Measurements from ENCODE around the gene MOK. TPM values are rescaled to one million over a fixed set of nuclear protein-coding genes. Genes with fewer than 3 reads are reported as not detected.
"Not testable (repeated sequence)": the region's sequence is repeated elsewhere in the genome, so short reads cannot be mapped to it uniquely, and the experiment has no call there.

The MOK gene
- total RNA-seq, 1 donor from 2014 or later: 1.2 TPM

DNA sequence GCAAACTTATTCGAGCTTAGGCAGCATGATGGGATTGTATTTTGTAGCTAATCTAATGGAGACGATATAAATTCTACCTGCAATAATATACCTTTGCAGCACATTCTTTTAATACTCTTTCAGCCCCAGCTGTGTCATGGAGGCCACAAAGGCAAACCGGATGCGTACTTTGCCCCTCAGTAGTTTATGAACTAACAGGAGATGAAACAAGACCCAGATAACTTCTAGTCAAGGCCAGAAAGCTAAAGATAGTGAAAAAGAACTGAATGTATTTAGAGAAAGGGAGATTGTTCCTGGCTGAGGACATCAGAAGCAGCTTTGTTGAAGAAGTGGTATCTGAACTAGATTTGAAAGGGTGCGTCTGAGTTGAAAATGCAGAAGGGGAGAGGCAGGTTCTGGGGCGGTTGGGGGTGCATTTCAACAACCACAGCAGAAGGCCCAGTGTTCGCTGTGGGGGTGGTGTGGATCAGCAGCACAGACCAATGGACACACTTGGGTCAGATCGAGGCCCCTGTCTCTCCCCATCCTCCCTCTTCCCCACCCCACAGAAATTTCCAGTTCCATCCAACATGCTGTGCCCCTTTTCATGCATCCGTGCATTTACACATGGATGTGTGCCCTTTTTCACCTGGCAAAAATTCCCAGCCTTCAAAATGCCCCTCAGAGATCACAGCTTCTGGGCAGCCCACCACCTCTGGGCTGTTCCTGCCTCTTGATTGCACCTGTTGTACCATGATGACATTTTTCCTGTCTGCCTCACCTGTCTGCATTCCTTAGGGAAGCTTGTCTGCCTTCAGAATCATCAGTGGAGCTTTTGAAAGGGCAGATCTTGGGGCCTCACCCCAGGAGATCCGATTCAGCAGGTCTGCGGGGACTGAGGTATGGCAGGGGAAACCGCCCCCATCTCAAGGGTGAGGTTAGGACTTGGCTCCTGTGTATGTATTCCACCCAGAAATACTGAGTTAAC, 16.8 kb upstream of the MOK start:
- DNase-seq (ENCODE audit: low read depth in 2 of 2): no peak

DNA sequence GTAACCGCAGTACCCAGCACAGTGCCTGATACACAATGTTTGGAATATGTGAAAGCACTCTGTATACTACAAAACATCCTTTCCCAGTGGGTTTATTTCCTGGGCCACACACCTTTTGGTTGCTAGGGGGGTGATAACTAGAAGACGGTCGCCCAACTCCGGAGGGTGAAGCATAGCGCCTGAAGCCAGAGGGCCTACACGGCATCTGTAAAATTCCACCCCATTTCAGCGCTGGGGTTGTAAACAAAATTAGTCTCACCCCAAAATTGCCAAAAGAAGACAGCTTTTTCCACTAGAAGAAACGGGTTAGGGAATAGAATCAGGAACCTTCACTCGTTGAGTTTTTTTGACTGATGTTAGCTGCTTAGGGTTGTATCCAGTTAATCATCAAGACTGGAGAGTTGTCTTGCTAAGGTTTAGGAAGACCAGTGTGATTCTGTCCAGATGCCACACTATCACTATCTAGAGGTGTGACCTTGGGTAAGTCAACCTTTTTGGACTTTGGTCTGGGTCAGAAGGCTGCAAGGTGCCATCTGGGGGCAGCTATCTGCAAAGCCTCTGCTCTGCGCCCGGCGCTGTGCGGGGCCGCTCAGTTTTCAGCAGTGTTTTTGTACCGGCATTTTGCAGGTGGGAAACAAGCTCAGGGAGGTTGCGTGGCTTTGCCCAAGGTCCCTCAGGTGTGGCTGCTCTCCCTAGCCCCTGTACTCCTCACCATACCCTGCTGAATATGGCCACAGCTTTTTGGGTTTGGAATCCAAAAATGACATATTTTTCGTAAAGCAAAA, 15.9 kb upstream of the MOK start:
- DNase-seq (ENCODE audit: low read depth in 2 of 2): no peak

DNA sequence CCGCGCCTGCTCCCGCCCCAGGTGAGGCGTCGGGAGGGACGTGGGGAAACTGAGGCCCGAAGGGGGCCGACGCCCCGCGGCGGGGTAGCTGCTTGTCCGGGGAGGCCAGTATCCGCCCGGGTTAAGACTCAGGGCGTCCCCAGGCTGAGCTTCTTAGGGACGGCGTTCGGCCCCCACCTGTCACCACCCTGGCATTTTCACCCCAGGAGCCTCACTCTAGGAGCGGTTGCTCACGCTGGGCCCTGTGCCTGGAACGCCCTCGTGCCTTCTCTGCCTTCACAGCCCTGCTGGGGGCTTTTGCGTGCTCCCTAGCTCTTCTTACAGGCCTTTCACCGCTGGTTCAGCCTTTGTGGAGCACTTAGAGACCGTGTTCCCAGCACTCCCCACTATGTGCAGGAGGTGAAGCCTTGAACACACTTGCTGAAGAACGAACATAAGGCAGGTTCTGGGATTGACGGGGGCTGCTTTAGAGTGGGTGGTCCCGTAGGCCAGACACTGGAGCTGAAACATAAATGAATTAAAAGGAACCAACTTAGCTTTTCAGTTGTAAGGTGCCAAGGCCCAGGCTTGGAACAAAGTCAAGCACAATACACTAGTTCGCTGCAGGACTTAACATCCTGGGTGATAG, 15.2 kb upstream of the MOK start:
- DNase-seq (ENCODE audit: low read depth in 2 of 2): peak in 1 of 2 donors; percentile 52

DNA sequence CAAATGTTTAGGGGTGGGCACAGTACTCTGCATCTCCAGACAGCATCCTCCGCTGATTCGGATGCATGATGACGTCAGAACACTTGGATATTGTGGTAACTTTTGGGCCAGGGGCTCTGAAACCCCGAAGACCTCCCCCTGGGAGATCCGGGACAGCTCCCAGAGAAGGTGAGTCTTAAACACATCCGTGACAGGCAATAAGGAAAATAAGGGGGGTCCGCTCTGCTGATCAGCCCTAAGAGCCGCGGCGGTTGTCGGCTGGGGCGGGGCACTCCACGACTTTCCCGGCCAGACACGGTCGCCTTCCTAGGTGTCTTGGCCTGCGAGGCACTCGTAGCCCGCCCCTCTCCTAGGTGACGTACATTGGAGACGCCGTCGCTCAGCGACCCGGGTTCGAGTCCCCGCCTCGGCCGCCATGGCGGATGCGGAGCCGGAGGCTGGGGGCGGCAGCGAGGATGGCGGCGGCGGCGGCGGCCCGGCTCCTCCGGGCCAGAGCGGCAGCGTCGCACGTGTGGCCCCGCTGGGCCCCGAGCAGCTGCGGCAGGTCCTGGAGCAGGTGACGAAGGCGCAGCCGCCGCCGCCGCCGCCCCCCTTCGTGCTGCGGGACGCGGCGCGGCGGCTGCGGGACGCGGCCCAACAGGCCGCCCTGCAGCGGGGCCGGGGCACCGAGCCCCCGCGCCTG, 14.5 kb upstream of the MOK start, which contains the start of gene ZNF839:
ZNF839 (plus strand) TSS at position 396 of the 682 bp plus-strand sequence; CDS start at position 416, 20 bp downstream.
- peak; percentile 53 to 86 for DNase-seq (ENCODE audit: low read depth in 2 of 2)

DNA sequence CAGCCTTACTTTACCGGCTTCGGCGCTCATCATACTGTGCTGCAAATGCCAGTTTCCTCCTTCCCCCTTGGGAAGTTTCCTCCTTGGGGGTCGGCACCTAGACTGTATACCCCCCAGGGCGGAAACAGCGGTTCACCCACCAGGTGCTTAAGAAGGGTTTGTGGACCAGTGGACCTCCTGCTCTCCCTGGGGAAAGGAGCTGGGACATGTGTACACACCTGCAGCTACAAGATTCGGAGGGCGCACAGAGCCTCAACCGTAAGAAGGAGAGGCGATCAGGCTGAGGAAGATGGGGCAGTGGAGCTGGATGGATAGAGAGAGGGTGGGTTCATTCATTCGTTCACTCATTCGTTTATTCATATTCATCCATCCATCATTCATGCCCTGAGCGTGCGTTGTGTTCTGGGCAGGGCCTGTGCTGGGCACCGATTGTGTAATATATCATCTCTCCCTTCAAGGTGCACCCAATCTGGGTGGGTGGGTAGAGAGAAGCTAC, 13.9 kb upstream of the MOK start:
- DNase-seq (ENCODE audit: low read depth in 2 of 2): no peak

DNA sequence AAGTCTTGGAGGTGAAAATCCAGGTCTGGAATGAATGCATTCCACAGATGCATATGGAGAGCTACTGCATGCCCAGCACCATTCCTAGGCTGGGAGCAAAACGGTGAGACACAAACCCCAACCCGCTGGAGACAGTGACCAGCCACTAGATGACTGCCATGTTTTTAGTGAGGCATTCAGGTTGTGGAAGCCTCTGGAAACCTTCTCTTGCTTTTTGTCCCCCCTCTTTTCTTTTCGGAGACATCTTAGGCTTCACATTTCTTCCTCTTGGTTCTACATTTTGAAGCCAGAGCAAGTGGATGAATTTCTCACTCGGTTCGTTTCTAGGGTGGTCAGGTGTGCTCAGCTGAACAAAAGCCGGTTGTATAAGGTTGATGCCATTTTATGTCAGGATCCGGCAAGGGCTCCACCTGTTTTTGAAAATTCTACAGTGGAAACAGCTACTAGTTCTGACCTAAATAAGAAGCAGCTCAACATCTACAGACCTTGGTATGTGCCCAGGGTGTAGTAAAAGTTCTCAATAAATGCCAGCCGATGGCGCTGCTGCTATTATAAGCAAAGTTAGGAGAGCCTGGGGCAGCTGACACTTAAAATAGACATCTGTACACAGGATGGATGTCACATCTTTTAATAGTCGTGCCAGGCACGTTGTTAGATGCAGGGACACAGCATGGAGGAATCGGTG, 12.7 kb upstream of the MOK start:
- DNase-seq (ENCODE audit: low read depth in 2 of 2): peak in 1 of 2 donors; percentile 61

DNA sequence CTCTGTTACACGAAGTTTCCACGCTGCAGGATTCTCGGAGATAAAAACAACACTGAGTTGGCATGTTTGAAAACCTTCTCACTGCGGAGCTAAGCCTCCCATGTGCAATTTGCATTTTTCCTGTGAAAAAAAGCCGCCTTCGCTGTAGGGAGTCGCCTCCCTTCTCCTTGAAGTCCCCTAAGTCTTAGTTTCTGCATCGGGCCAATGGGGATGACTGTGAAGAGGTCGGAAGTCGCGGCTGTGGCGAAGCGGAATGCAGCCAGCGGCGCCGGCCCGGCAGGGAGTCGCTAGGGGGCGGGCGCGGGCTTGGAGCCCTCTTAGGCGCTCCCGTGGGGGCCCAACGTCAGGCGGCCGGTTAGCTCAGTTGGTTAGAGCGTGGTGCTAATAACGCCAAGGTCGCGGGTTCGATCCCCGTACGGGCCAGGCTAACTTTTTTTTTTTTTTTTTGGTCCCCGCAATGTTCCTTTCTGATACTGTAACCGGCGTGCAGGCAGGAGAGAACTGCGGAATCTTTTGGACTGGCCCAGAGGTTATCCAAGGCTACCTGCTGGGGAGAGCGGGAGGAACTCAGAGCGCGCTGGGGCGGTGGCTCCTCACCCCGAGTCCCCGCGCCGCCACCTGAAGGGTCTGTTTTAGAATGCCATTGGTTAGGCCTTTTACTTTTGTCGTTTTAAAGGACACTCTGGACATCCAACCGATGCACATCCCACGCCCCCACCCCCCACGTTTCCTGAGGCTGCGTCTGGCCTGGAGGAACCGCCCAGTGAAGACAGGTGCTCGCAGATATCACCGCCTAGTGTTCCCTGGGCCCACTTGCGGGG, 12.0 kb upstream of the MOK start:
- peak; percentile 66 to 91 for DNase-seq (ENCODE audit: low read depth in 2 of 2)

DNA sequence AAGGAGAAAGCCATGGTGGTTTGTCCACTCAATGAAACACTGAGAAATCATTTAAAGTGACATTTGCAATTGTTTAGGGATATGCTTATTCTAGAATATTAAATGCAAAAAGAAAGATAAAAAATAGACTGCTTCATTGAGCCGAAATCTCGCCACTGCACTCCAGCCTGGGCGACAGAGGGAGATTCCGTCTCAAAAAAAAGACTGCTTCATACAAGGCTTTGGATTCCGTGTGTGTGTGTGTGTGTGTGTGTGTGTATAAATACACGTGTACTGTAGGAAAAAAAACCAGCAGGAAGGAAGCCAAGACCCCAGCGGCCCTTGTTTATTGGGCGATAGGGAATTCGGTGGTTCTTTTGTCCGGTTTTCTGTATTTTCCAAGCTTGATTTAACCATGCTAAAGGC, 11.4 kb upstream of the MOK start:
- peak; percentile 49 to 64 for DNase-seq (ENCODE audit: low read depth in 2 of 2)

DNA sequence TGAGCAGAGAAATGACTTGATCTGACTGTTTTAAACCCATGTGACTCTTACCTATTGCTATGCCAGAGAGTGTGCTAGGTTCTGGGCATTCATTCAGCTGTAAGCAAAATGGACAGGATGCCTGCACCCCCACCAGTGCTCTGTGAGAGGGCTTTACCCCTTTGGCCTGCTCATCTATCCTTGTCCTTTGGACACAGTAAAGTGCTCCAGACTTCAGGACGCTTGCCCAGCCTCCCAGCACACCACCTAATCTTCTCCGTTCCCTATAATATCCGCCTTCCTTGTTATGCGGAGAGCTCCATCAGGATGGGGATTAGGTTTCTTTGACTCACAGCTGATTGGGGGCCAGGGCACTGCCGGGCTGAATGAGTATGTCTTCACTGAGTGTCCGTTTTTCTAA, 10.2 kb upstream of the MOK start:
- no peak for DNase-seq (ENCODE audit: low read depth in 2 of 2)

DNA sequence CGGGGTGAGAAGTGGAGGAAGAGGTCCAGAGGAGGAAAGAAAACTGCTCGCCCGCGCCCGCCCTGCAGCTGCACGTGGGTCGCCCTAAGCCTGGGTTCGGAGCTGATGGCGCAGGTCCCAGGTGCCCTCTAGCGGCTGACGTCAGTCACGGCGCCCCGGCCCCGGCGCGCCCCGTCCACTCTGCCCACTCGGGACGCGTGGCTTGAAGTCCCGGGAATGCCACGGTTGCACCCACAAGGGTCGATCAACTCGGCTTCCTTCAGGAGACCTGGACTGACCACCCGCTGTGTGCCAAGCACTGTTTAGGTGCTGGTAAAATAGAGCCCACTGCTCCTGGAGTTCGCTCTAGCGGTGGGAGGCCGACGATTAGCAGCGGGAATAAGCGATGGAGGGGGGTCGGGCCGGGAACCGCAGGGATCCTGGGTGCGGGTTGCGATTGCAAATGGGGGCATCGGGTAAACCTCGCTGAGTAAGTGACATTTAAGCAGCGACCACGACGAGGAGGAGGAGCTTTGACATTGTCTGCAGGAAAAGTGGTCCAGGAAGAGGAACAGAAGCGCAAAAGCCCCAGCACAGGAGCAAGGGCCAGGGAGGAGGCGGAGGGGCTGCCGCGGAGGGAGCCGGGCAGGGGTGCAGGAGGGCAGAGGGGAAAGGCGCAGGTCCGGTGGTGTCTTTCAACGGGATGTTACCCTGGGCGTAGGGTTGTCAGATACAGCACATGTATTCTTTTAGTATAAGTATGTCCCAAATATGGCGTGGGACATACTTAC, 9.5 kb upstream of the MOK start:
- peak in 1 of 2 donors; percentile 82 for DNase-seq (ENCODE audit: low read depth in 2 of 2)

DNA sequence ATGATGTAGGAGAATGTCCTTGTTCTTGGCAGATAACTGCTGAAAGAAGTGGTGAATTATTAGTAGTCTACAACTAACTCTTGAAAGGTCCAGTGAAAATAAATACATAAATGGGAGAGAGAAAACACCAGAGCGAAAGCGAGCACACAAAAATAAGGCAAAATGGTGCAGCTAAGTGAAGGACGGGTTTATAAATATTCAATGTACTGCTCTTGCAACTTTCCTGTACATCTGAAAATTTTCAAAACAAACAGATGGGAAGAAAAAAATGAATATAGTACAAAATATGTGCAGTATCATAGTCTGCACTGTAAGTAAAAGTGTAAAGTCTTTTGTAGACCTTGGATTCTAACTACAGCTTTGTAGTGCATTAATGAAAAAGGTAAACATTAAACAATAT, 1.3 kb downstream of the MOK start:
- no peak for DNase-seq (ENCODE audit: low read depth in 2 of 2)

DNA sequence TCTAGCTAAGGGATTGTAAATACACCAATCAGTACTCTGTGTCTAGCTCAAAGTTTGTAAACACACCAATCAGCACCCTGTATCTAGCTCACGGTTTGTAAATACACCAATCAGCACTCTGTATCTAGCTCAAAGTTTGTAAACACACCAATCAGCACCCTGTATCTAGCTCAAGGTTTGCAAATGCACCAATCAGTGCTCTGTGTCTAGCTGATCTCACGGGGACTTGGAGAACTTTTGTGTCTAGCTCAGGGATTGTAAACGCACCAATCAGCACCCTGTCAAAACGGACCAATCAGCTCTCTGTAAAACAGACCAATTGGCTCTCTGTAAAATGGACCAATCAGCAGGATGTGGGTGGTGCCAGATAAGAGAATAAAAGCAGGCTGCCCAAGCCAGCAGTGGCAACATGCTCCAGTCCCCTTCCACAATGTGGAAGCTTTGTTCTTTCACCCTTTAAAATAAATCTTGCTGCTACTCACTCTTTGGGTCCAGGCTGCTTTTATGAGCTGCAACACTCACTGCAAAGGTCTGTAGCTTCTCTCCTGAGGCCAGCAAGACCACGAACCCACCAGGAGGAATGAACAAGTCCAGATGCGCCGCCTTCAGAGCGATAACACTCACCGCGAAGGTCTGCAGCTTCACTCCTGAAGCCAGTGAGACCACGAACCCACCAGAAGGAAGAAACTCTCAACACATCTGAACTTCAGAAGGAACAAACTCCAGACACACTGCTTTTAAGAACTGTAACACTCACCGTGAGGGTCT, 6.5 kb downstream of the MOK start:
- not testable (repeated sequence) for DNase-seq (ENCODE audit: low read depth in 2 of 2)

DNA sequence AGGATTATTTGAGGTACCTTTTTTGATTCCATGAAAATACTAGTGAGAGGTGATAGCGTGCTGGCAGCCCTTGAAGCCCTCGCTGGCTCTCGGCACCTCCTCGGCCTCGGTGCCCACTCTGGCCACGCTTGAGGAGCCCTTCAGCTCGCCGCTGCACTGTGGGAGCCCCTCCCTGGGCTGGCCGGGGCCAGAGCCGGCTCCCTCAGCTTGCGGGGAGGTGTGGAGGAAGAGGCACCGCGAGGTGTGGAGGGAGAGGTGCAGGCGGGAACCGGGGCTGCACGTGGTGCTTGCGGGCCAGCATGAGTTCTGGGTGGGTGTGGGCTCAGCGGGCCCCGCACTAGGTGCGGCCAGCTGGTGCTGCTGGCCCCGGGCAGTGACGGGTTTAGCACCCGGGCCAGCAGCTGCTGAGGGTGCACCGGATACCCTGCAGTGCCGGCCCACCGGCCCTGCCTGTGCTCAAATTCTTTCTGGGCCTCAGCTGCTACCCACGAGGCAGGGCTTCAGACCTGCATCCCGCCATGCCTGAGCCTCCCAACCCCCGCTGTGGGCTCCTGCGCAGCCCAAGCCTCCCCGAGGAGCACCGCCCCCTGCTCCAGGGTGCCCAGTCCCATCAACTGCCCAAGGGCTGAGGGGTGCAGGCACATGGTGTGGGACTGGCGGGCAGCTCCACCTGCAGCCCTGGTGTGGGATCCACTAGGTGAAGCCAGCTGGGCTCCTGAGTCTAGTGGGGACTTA, 7.4 kb downstream of the MOK start:
- DNase-seq (ENCODE audit: low read depth in 2 of 2): no peak

DNA sequence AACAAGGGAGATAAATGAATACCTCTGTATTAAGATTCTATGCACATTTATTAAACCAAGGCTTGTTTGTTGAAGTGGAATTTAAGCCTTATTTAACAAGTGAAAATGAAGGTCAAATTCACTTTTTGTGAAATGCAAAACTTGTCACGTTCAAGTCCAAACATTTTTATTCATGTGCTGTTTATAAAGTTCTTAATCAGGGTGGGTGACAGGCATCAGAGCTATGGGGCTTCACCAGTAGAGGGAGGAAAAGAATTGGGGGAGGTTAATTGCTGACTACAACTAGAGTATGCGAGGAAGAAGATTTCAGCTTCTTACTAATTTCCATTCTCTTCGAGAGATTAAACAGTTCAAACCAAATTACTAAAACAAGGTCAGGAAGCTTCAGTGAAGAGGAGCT, 9.7 kb downstream of the MOK start:
- no peak for DNase-seq (ENCODE audit: low read depth in 2 of 2)

DNA sequence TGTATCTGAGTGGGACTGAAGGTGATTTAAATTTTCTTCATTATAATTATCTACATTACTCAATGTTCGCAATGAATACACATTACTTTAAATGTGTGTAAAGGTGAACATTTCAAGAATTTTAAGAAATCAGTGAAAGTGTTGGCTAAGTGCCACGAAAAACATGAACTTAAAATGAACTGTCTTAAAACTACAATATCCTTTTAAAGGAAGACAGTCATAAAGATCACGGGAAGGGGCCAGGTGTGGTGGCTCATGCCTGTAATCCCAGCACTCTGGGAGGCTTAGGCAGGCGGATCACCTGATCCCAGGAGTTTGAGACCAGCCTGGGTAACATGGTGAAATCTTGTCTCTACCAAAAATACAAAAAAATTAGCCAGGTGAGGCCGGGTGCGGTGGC, 11.2 kb downstream of the MOK start:
- no peak for DNase-seq (ENCODE audit: low read depth in 2 of 2)

DNA sequence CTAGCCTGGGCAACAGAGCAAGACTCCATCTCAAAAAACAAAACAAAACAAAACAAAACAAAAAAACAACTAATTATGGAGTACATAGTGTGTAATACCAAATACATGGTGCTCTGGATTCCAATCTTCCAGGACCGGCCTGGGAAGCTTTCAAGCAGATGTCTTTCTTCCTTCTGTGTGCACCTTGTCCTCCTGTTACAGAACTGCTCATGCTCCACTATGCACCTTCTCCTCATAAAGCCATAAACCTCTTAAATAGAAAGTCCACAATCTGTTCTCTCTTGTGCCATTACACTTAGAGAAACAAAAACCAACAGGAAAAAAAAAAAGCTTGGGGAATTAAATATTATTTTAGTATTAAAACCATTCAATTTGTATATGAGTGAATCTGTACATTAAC, 12.5 kb downstream of the MOK start:
- no peak for DNase-seq (ENCODE audit: low read depth in 2 of 2)

DNA sequence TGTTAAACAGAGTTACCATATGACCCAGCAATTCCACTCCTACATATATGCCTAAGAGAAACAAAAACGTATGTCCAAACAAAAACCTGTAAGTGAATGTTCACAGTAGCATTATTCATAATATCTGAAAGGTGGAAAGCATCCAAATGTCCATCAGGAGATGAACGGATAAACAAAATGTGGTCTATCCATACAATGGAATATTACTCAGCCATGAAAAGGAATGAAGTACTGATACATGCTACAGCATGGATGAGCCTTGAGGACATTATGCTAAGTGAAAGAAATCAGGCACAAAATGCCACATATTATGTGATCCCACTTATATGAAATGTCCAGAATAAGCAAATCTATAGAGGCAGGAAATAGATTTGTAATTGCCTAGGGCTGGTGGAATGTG, 16.8 kb downstream of the MOK start:
- no peak for DNase-seq (ENCODE audit: low read depth in 2 of 2)
